Ishikawa (cell line): ENCODE data around the gene PCCA.

Experiments
- EP300 ChIP-seq: IDR thresholded peaks from 2 replicates; pipeline ENCODE4 v1.6.1; 2012; ENCODE audit warnings: borderline replicate concordance
- RAD21 ChIP-seq: IDR thresholded peaks from 2 replicates; pipeline ENCODE4 v1.6.1; 2012; ENCODE audit warnings: low read depth
- TAF1 ChIP-seq: IDR thresholded peaks from 2 replicates; pipeline ENCODE4 v1.6.1; 2012; ENCODE audit warnings: low read depth, mild to moderate bottlenecking
- TEAD4 ChIP-seq: IDR thresholded peaks from 2 replicates; pipeline ENCODE4 v1.6.1; 2012
- YY1 ChIP-seq: IDR thresholded peaks from 2 replicates; pipeline ENCODE4 v1.6.1; 2012; ENCODE audit warnings: low read depth
- TF ChIP-seq, protein P1 (sequence below): IDR thresholded peaks from 2 replicates; pipeline ENCODE4 v1.6.1; 2012; ENCODE audit warnings: low read depth, mild to moderate bottlenecking

DNA sequence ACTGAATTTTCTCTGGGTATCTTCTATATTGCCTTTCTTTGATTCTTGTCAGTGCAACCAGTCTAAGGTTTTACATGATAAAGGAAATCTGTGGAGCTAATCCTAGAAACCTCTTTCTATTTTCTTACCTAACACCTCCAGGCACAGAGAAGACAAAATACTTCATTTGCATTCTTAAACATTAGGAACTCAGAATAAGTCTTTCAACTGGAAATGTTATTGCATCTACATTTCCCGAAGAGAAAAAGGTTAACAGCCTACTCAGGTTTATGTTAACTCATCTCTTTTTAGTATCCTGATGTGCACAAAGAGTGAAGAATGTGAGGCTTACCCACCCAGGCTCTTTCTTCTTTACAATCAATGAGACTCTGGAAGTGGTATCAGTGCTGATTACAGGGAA, 106.7 kb downstream of the PCCA start:
- TF ChIP-seq TEAD4: no peak
- TF ChIP-seq RAD21: no peak
- TF ChIP-seq YY1: no peak
- no peak for TF ChIP-seq EP300
- TF ChIP-seq, protein P1, sequence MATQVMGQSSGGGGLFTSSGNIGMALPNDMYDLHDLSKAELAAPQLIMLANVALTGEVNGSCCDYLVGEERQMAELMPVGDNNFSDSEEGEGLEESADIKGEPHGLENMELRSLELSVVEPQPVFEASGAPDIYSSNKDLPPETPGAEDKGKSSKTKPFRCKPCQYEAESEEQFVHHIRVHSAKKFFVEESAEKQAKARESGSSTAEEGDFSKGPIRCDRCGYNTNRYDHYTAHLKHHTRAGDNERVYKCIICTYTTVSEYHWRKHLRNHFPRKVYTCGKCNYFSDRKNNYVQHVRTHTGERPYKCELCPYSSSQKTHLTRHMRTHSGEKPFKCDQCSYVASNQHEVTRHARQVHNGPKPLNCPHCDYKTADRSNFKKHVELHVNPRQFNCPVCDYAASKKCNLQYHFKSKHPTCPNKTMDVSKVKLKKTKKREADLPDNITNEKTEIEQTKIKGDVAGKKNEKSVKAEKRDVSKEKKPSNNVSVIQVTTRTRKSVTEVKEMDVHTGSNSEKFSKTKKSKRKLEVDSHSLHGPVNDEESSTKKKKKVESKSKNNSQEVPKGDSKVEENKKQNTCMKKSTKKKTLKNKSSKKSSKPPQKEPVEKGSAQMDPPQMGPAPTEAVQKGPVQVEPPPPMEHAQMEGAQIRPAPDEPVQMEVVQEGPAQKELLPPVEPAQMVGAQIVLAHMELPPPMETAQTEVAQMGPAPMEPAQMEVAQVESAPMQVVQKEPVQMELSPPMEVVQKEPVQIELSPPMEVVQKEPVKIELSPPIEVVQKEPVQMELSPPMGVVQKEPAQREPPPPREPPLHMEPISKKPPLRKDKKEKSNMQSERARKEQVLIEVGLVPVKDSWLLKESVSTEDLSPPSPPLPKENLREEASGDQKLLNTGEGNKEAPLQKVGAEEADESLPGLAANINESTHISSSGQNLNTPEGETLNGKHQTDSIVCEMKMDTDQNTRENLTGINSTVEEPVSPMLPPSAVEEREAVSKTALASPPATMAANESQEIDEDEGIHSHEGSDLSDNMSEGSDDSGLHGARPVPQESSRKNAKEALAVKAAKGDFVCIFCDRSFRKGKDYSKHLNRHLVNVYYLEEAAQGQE: no peak
- no peak for TF ChIP-seq TAF1
